Stimulated activated CD4-positive, alpha-beta T cell treated with anti-CD3 and anti-CD28 coated beads, Interleukin-2, amount 100 ng/mL, for 48 hours (primary cell): ENCODE results near the gene AGBL3.

Source experiments
- DNase-seq, 2 donors: peaks; one replicate each; pipeline ENCODE4 v3.0.0-alpha.2; 2020

The AGBL3 gene

DNA sequence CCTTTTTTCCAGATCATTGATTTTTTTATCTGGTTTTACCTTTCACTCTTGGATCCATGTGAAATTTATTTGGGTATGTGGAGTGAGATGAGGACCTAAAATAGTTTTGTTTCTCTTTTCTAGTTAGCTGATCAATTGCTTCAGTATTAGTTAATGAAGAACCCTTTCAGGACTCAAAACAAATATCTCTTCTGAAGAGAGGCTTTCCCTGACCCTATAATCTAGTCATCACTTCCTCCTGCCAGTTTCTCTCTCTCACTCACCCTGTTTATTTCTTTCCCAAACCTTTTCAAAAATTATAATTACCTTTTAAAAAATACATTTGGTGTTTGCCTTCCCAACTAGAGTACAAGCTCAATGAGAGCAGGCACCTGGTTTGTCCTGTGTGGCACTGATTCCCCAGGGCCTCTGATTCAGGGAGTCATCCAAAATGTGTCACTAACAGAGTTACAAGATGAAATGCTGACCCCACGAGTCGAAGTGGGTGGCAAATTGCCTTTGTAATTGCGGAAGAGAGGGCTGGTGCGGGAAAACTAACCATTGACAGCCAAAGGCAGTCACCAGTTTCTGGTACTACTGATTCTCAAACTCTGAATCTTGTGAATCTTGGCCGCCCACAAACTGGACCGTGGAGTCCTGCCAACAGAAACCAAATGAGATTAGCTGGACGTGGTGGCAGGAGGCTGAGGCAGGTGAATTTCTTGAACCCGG is 163.9 kb downstream of the AGBL3 start:
- DNase-seq, result no peak

DNA sequence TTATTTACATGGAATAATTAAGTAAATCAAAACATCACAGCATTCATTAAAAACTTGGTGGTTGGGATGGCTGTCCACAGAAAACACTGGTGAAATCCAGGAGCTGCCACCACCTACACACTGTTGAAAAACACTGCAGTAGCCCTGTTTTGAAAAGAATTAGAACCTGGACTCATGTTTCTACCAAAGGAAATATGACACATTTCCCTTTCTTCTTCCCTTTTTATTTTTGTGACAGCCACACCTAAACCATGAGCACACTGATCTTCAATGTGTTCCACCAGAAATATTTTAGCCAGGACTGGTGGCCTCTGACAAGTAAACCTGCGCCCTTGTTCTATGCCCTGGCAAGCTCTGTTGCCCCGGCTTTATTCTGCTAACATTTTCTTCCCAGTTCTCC is 164.8 kb downstream of the AGBL3 start:
- DNase-seq, result no peak

DNA sequence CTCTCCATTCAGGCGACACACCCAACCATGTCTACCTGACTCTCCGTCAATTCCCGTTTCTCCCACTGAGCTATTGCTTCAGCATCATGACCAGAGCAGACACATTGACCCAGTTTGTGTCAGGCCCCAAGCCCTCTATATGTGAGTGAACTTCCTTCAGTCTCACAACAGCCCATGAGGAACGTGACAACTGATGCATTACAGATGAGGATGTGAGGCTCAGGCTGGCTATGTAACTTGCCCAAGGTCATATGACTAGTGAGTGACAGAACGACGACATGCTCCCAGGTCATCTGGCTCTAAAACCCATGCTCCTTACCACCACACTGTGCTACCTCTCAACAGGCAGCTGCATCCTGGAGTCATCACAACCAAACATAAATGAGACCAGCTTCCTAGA is 165.2 kb downstream of the AGBL3 start:
- DNase-seq, result no peak

DNA sequence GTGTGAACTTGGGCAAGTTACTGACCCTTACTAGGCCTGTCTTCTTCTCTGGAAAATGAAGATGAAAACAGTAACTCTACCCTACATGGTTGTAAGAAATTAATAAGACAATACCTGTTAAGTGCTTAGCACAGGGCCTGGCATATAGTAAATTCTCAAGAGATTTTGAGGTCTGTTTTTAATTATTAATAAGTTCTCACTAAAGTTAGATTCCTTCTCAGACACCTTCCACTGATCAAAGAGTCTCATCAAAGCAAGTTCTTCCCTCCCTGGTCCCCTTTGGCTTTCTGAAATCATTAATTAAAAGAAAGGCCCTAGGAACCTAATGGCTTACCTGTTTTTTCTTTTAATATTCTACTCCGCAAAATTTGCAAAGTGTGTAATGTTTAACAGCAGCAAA is 166.1 kb downstream of the AGBL3 start:
- no peak for DNase-seq

DNA sequence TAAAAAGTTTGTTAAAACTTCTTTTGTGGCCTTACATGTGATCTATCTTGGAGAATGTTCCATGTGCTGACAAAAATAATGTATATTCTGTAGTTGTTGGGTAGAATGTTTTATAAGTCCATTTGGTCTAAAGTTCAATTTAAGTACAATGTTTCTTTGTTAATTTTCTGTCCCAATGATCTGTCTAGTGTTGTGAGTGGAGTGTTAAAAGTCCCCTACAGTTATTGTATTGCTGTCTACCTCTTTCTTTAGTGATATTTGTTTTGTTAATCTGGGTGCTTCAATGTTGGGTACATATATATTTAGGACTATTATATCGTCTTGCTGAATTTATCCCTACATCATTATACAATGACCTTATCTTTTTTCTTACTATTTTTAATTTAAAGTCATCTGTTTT is 168.4 kb downstream of the AGBL3 start:
- DNase-seq, result no peak

DNA sequence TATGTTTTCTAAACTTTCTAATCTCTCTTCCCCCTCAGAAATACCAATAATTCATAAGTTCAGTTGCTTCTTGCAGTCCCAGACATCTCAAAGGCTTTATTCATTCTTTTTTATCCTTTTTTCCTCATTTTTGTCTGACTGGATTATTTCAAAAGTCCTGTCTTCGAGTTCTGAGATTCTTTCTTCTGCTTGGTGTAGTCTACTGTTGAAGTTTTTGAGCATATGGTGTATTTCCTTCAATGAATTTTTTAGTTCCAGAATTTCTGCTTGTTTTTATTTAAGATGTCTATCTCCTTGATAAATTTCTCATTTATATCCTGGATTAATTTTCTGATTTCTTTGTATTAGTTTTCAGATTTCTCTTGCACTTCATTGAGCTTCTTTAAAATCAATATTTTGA is 170.0 kb downstream of the AGBL3 start:
- DNase-seq, result no peak

DNA sequence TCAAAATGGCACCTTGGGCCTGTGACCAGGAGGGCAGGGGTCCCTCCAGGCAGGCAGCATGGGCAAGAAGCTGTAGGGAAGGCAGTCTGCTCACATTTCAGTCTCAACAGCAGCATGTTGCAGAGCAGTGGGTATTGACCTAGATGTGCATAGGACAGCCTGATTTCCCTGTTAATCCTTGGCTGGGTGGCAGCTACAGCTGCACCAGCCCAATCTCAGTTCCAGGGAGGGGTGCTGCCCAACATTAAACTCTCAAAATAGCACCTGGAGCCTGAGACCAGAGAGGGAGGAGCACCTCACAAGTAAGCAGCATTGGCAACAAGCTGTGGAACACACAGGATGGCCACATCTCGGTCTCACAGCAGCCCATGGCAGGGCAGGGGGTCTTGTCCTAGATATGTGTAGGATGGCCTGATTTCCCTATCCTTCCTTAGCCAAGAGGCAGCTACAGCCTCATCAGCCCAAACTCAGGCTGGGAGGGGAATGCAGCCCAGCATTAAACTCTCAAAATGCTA is 171.9 kb downstream of the AGBL3 start:
- DNase-seq, result no peak

DNA sequence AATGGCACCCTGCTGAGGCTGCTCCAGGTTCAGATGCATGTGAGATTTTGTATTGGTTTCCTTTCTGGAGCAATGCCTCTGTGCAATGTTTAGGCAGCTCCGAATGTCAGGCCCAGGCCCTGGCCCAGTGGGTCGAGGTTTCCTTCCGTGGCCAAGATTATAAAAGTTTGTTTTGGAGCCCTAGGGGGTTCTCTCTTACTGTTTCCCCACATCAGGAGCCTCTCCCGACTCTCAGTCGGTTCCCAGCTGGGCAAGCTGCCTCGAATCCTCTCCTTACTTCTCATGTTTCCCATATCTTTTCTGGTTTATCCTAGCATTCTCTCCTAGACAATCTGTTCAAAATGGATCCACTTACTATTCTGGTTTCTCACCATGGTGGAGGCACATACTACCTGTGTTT is 172.6 kb downstream of the AGBL3 start:
- DNase-seq, result no peak

DNA sequence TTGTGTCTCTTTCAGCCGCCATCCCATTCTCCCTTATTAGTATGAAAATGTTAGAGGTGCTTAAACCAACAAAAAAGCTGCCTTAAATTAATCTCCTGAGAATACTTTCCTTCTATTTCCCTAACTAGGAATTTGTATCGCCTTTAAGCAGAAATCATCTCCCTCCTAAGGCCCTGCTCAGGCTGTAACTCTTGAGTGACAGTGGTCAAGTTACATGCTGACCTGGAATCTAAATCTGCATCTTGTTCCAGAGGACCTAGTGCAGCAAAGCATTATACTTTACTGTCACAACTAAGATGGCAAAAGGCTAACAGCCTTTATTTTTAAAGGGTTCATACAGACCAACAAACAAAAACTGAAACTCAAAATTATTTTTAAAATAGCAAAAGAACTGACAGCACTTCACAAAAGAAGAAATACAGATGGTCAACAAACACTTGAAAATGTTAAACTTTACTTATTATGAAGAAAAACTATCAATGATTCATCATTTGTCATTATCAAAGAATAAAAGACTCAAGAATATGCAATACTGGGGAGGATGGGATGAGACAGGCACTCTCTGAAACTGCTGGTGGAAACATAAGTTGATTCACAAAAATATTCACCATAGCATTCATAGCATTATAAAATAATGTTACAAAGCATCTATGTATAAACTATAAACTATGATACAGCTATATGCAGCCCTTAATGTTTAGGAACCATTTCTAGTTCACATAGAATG is 173.2 kb downstream of the AGBL3 start:
- DNase-seq, result no peak

DNA sequence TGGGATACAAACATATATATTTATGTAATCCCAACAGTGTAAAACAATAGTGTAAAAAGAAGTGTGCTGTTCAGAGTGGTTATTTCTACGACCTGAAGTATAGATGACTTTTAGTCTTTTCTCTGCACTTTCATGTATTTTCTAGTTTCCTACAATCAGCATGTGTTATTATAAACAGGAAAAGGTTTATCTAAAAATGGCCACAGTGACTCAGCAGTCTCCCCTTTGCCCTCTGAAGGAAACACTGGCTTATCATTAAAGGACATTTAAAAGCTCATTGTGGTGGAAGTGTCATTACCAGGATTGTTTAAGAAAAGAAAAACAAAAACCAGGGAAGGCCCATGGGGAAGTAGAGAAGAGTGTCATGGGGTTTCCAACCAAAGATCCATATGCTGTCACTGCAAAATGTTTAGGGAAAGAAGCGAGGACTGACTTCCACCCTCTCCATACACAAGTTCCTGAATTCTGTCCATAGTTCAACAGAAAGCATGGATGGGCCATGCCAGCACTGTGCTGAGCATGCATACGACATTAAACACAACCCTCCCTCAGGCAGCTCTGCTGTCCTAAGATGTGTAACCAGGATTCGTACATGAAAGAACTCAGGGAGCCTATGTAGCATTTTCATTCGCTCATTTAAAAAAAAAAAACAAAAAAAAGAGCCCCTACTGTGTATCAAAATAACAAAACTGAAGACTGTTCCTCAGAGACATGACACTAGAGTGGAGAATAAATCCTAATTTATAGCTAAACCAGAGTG is 174.0 kb downstream of the AGBL3 start:
- DNase-seq, result no peak

DNA sequence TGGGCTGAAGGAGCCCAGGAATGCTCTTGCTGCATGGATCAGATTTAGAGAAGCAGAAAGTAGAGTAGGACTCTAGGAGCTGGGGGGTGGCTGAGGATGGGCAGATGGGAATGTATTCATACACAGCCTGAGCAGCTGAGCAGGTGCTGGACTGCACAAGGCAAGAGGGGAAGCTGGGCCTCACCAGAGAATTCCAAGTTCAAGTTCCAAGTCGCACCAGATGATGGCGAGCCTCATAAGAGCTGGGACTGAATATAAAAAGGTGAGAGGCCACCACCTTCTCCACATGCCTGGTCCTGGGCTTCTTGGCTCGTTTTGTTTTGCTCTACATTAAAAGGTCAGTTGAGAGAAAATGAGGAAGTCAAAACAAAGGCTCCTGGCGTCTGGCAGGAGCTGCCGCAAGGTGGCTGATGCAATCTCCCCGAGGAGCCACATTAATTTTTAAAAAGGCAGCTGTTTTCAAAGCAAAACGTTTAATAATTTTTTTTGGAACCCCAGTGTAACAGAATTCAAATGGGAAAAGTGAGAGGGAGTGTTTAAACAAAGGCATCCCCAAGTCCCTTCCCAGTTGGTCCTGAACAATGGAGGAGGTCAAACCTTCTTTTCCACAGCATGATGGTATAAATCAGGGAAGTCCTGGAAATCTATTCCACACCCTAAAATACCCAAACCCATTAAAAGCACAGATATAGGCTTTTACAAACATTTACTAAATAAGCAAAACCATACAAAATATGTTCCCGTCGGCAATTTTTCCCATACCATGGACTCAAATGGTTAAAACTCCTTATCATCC is 174.7 kb downstream of the AGBL3 start:
- DNase-seq, result no peak

DNA sequence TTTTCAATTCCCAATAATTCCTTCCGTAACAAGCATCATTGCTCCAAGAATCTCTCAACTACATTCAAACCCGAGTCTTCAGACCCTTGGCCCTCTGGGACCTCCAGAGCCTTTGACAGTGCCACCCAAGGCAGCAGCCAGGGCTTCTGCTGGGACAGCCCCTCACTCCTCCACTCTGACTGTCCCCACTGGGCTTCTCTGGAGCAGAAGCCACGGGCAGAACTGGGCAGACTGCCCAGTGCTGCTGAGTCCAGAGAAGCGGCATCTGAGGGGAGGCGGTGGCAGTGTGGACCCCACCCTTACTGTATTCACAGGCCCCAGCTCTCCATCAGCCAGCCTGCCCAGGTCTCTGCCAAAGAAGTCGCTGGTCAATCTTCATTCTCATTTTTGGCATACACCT is 175.4 kb downstream of the AGBL3 start:
- DNase-seq, result no peak

DNA sequence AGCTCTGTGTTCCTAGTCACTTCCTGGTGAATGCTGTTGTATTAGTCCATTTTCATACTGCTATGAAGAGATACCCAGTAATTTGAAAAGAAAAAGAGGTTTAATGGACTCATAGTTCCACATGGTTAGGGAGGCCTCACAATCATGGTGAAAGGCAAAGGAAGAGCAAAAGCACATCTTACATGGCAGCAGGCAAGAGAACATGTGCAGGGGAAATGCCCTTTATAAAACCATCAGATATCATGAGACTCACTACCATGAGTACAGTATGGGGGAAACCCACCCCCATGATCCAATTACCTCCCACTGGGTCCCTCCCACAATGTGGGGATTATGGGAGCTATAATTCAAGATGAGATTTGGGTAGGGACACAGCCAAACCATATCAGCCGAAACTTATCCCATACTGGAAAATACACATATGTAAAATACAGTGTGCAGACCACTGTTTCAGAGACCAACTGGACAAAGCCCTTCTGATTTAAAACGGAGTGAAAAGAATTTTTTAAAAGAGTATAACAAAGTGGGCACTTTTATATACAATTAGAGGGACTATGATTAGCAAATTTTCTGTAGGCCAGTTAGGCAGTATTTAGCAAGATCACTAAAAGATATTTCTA is 176.2 kb downstream of the AGBL3 start:
- DNase-seq, result no peak

DNA sequence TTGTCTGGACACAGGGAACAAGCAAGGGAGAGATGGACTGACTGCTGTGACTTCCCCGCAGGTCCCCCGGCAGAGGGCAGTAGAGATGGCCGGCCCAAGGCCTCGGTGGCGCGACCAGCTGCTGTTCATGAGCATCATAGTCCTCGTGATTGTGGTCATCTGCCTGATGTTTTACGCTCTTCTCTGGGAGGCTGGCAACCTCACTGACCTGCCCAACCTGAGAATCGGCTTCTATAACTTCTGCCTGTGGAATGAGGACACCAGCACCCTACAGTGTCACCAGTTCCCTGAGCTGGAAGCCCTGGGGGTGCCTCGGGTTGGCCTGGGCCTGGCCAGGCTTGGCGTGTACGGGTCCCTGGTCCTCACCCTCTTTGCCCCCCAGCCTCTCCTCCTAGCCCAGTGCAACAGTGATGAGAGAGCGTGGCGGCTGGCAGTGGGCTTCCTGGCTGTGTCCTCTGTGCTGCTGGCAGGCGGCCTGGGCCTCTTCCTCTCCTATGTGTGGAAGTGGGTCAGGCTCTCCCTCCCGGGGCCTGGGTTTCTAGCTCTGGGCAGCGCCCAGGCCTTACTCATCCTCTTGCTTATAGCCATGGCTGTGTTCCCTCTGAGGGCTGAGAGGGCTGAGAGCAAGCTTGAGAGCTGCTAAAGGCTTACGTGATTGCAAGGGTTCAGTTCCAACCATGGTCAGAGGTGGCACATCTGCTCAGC is 178.2 kb downstream of the AGBL3 start:
- DNase-seq, result no peak

DNA sequence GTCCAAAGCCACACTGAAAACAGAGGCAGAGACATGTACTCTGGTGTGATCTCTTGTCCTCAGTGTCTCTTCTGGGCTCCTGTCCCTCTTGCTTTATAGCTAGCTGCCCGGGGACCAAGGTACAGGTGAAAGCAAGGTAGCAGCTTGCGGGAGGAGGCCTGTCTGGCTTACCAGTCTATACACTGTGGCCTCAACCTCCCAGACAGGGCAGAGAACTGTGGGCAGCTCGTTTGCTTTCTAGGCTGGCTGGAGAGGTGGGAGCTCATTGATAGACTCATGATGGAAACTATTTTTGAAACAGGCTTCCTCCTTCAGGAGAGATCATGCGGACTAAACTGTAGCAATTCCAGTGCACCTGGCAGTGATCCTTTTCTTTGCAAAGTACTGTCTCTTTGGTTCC is 179.6 kb downstream of the AGBL3 start:
- DNase-seq, result no peak

DNA sequence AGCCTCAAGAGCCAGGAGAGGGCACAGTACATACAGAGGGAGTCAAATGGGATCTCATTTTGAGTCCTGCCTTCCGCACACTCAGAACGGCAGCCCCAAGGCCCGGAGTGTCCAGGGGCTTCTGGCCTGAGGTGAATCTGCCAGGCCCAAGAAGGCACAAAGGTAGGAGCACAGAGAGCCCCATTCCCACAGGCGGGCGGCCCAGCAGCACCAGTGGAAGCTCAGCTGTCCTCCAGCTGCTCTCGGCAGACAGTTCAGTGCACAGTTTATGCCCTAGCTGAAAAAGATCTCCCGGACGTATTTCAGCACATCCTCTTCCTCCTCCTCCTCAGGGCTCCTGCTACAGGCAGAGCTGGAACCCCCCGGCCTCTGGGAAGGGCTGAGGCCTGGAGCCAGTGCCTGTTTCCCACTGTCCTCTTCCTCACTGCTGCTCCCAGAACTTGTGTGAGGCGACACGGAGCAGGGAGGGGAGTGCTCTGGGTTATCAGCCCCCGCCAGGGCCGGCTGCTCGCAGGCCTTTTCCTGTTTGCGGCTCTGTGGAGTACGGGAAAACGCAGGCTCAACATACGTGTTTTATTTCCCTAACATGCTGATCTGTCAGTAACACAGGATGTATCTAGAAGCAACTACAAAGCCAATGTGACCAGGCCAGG is 180.2 kb downstream of the AGBL3 start:
- DNase-seq, result no peak

DNA sequence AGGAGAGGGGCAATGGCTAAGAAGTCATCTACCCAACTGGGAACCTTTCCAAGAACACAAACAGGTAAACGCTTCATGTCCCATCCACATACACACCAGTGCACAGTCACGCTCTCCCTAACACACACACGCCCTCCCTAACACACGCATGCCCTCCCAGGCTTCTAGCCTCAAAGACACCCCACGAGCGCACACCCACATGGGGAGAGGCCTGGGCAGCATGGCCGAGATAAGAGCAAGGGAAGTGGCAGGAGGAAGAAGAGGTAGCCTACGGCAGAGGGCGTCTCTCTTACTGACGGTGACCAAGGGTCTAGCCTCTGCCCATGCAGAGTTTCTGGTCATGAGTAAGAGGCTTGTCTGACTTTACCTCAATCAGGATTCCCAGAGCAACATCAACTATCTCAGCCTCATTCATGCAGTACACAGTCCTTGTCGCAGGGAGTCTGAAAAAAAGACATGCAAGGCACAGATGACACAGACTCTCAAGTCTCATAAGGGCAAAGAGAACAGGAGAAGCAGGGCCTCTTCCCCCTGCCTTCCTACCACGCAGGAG is 181.1 kb downstream of the AGBL3 start:
- DNase-seq, result no peak

DNA sequence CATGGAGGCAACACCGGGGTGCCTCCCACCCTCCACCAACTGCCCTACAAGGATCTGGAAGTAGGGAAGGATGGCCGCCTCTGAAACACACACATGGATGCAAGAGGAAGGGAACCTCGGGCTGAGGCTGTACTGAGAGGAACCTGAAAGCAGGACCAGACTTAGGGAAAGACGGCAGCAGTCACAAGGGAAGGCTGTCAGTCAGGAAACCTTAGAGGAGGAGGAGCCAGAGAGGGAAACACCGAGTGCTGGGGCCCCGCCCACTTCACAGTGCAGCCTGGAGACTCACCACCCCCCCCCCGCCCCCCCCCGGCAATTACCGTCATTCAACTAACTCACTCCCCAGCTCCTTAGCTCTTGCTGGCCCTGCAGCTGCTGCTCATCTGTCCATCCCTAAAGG is 181.7 kb downstream of the AGBL3 start:
- DNase-seq, result no peak

DNA sequence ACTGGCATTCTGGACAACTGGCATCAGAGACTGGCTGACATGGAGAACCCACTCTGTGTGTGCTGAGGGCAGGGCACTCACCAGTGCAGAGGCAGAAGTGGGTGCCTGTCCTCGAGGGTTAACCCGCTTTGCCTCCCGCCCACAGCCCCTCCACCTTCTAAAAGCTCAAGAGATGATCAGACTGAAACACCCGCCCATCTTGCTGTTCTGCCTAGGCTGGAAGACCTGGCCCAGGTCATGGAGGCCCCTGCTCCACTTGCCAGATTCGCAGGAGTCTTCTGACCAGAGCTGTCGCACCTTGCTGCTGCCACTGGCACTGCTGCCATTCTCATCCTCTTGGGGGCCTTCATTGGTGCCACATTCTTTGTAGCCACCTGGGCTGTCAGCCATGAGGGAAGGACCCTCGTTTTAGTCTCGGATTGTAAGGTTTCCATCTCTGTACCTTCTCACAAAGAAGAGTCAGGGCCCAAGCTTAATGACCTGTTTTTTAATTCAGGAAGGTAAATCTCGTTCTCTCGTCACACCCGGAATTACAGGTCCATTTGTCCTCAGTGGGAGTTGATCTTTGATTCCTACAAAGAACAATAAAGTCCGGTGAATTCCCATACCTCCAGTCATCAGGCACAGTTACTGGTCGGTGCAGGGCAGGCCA is 182.3 kb downstream of the AGBL3 start:
- DNase-seq, result no peak
